Measurements from ENCODE around the gene TAF4.

TAF4 gene

DNA sequence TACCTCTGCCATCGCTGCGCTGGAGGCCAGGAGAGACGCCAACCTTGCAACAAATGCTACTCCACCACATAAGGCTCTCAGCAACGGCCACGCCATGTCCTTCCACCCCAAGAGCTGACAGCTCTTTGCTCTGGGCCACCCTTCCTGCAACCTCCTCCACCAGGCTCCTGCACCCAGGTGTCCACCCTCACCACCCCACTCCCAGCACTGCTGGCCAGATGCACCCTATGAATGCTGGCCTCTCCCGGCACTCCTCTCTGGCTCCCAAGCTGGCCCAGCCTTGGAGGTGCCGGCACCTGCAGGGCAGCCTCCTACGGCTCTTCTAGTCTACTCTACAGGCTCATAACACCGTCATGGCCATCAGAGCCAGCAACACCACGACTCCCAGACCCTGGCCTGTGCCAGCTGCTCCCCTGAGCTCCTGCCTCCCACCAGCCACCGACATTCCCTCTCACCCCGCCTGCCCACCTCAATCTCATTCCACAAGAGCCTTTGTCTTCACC, 11.2 kb downstream of the TAF4 start:
- DNase-seq (ENCODE audit: low read depth), result no peak
- H3K4me3 ChIP-seq (ENCODE audit: low read length), result no peak overlapping the region
- H3K27me3 ChIP-seq (replicated peaks; ENCODE audit: control insufficient read depth, insufficient read depth, low read length), result no peaks in the 10 kb centered on the region
- no peaks in the 10 kb centered on the region for H3K36me3 ChIP-seq (ENCODE audit: control insufficient read depth, insufficient read depth, low read length, severe bottlenecking)
- H3K4me1 ChIP-seq (ENCODE audit: control insufficient read depth, insufficient read depth, low read length), result no peaks in the 10 kb centered on the region
- no peak overlapping the region for H3K9ac ChIP-seq (ENCODE audit: low read length)
- H3K9me3 ChIP-seq (ENCODE audit: control insufficient read depth, low read length), result no peaks in the 10 kb centered on the region

DNA sequence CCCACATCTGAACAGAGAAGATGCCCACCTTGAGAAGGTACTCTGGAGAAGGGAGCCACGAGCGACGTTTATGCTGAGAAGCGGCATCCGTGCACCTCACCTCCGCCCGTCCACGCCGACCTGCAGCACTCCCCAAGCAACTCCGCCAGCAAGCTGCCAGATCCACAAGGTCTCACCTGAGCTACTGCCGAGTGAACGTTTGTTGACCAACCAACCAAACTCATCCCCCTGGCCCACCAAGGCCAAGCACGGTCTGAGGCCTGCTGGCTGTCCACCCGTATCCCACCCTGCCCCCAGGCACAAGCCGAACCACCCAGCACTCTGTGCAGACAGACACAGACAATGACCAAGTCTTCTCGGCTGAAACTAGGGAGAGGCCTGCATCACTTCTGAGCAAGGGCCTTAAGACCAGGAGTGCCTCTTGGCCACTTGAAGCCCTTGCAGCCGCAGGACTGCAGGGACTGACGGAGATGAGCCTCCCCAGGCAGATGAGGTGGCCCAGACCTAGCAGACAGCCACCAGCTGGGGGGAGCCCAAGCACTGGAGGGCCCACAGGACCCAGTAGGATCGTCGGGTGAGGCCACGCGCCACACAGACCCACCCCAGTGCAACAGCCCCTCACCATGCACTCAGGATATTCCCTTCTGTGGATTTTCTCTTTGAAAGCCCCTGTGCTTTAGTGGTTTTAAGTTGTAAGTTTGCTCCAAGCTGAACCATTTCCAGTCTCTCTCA, 12.1 kb downstream of the TAF4 start:
- no peaks in the 10 kb centered on the region for H3K9me3 ChIP-seq (ENCODE audit: control insufficient read depth, low read length)
- H3K9ac ChIP-seq (ENCODE audit: low read length), result no peak overlapping the region
- H3K4me3 ChIP-seq (ENCODE audit: low read length), result no peak overlapping the region
- H3K36me3 ChIP-seq (ENCODE audit: control insufficient read depth, insufficient read depth, low read length, severe bottlenecking), result no peaks in the 10 kb centered on the region
- no peak for DNase-seq (ENCODE audit: low read depth)
- no peaks in the 10 kb centered on the region for H3K27me3 ChIP-seq (replicated peaks; ENCODE audit: control insufficient read depth, insufficient read depth, low read length)
- no peaks in the 10 kb centered on the region for H3K4me1 ChIP-seq (ENCODE audit: control insufficient read depth, insufficient read depth, low read length)

DNA sequence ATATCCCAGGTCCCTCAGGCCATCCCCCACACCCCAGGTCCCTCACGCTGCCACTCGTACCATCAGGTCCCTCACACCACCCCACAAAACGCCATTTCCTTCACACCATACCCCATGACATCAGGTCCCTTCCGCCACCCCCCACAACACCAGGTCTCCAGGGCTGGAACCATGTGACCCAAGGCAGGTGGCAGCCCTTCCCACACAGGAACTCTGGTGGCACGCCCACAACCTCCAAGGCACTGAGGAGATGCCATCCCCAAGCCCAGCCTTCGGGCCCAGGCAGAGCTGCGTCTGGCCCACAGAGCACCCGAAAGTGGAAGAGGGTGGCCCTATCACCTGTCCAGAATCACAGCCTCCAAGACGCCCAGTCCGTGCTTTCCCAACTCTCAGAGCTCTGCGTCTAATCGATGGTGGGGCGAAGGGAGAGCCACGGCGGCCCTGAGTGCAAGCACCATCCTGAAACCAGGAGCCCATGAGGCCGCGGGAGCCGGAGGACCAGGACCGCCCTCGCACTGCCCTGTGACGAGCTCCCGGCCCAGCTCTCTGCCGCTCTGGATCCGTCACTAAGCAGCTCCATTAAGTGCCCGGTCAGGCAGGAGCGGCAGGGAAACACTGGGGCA, 12.7 kb downstream of the TAF4 start:
- no peak for DNase-seq (ENCODE audit: low read depth)
- H3K4me3 ChIP-seq (ENCODE audit: low read length), result no peak overlapping the region
- H3K36me3 ChIP-seq (ENCODE audit: control insufficient read depth, insufficient read depth, low read length, severe bottlenecking), result no peaks in the 10 kb centered on the region
- H3K9ac ChIP-seq (ENCODE audit: low read length), result no peak overlapping the region
- no peaks in the 10 kb centered on the region for H3K4me1 ChIP-seq (ENCODE audit: control insufficient read depth, insufficient read depth, low read length)
- no peaks in the 10 kb centered on the region for H3K27me3 ChIP-seq (replicated peaks; ENCODE audit: control insufficient read depth, insufficient read depth, low read length)
- no peaks in the 10 kb centered on the region for H3K9me3 ChIP-seq (ENCODE audit: control insufficient read depth, low read length)

DNA sequence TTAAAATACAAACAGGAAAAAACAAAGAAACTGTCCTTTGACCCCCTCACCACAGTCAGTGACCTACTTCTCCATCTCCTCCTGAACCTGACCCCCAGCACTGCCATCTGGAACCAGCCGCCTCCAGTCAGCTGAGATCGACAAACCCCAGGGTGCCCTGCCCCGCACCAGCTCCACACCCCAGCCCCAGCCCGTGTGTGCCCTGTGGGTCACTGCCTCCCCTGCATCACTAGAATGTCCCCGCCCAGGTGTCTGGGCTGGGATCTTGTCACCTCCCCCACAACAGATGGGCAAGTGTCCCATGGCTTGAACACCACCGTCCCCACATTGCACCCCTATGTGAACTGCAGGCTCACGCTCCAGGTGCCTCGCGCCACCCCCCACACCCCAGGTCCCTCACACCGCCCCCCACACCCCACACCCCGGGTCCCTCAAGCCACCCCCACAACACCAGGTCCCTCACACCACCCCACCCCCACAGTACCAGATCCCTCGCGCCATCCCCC, 13.3 kb downstream of the TAF4 start:
- Histone ChIP-seq H3K27me3 (replicated peaks; ENCODE audit: control insufficient read depth, insufficient read depth, low read length) (no peaks in the 10 kb centered on the region), H3K9me3 (ENCODE audit: control insufficient read depth, low read length) (no peaks in the 10 kb centered on the region), H3K36me3 (ENCODE audit: control insufficient read depth, insufficient read depth, low read length, severe bottlenecking) (no peaks in the 10 kb centered on the region), H3K4me3 (ENCODE audit: low read length) (no peak overlapping the region), H3K9ac (ENCODE audit: low read length) (no peak overlapping the region), H3K4me1 (ENCODE audit: control insufficient read depth, insufficient read depth, low read length) (no peaks in the 10 kb centered on the region)
- no peak for DNase-seq (ENCODE audit: low read depth)

DNA sequence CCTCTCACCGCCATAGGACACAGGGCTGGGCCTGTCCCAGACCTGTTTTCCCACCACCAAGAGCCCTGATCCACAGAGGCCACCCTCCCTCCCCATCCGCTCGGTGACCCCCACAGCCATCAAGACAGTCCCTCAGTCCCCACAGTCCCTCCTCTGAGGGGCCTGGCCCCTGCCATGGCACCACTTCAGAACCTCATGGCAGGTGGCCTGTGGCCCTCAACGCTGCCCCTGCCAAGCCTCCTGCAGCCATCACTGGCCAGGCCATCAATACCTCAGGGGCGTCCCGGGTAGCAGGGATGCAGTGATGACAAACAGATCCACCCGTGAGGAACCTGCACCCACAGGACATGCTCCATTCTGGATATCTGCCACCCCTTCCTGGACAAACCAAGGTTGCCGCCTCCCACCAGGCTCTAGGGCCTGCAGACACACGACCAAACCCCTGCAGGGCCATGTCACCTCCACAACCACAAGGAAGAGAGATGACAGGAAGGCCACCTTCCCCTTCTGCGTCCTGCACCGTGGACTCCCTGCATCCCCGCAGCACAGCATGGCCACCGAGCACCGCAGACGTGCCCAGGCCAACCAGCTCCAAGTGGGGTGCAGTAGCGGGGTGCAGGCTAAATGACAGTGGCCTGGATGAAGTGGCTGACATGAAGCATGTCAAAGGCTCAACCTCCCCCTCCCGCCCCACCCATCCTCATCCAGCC, 14.0 kb downstream of the TAF4 start:
- H3K9me3 ChIP-seq (ENCODE audit: control insufficient read depth, low read length), result no peaks in the 10 kb centered on the region
- no peak for DNase-seq (ENCODE audit: low read depth)

DNA sequence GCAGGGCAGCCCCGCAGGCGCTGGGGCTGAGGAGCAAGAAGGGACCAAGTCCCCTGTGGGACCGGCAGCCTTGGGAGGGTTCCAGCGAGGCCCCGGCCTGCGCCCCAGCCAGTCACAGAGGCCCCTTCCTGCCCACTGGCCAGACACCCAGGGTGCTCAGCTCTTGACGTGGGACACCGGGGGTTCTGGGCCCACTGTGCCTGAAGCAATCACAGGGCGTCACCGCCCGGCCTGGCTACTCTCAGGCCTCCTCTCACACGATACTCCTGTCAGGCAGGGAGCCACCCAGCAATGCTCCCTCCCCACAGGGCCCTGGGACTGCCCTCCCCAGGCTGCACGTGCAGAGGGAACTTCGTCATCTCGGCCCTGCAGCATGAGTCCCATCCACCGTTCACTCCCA, 14.5 kb downstream of the TAF4 start:
- no peak for DNase-seq (ENCODE audit: low read depth)
- H3K4me1 ChIP-seq (ENCODE audit: control insufficient read depth, insufficient read depth, low read length), result no peaks in the 10 kb centered on the region

More for the DNA sequence above, 14.0 kb downstream of the TAF4 start:
- H3K9ac ChIP-seq (ENCODE audit: low read length), result no peak overlapping the region
- H3K36me3 ChIP-seq (ENCODE audit: control insufficient read depth, insufficient read depth, low read length, severe bottlenecking), result no peaks in the 10 kb centered on the region
- H3K4me3 ChIP-seq (ENCODE audit: low read length), result no peak overlapping the region
- H3K4me1 ChIP-seq (ENCODE audit: control insufficient read depth, insufficient read depth, low read length), result no peaks in the 10 kb centered on the region
- no peaks in the 10 kb centered on the region for H3K27me3 ChIP-seq (replicated peaks; ENCODE audit: control insufficient read depth, insufficient read depth, low read length)

DNA sequence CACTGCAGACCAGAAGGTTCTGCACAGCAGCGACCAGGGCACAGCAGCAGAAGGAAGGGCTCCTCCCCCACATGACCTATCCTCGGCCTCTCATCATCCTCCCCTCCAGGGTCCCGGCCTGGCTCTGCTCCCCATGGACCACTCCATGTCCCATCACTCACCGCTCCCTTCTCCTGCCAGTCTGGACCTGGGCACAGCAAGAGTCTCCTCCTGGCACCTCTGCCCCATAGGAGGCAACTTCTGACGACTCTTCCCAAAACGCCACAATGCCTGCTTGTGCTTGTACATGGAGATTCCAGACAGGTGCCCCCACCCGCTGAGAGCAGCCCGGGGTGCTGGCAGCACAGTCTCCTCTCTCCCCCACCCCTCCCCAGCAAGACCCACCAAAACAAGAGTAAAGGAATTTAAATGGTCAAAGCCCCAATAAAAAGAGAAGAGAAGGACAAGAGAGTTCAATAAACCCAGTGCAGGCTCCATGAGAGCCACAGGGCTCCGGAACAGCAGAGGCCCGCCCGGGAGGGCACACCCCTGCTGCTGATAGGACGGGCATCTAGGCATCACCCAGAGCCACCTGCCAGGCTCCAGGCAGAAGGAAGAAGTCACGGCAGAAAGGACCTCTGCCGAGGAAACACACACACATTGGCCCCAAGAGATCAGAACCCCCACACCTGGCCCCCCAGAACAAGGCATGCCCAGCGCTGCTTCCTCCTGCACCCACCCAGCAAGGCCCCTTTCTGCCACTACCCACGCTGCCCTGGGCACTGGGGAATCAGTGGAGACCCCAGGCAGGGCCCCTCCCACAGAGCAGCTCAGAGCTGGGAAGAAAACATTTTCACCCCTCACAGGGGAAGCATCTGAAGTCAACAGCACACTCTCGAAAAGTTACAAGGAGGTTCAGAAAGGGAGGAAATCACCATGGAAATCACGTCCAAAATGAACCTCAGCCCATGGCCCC, 15.2 kb downstream of the TAF4 start:
- H3K9me3 ChIP-seq (ENCODE audit: control insufficient read depth, low read length), result no peaks in the 10 kb centered on the region
- no peak overlapping the region for H3K4me3 ChIP-seq (ENCODE audit: low read length)
- H3K4me1 ChIP-seq (ENCODE audit: control insufficient read depth, insufficient read depth, low read length), result peaks cover under 1% of the 10 kb centered on the region
- H3K27me3 ChIP-seq (replicated peaks; ENCODE audit: control insufficient read depth, insufficient read depth, low read length), result no peaks in the 10 kb centered on the region
- no peaks in the 10 kb centered on the region for H3K36me3 ChIP-seq (ENCODE audit: control insufficient read depth, insufficient read depth, low read length, severe bottlenecking)
- no peak for DNase-seq (ENCODE audit: low read depth)
- no peak overlapping the region for H3K9ac ChIP-seq (ENCODE audit: low read length)

More for the DNA sequence above, 14.5 kb downstream of the TAF4 start:
- H3K9me3 ChIP-seq (ENCODE audit: control insufficient read depth, low read length), result no peaks in the 10 kb centered on the region
- H3K36me3 ChIP-seq (ENCODE audit: control insufficient read depth, insufficient read depth, low read length, severe bottlenecking), result no peaks in the 10 kb centered on the region
- H3K9ac ChIP-seq (ENCODE audit: low read length), result no peak overlapping the region
- no peaks in the 10 kb centered on the region for H3K27me3 ChIP-seq (replicated peaks; ENCODE audit: control insufficient read depth, insufficient read depth, low read length)
- H3K4me3 ChIP-seq (ENCODE audit: low read length), result no peak overlapping the region

DNA sequence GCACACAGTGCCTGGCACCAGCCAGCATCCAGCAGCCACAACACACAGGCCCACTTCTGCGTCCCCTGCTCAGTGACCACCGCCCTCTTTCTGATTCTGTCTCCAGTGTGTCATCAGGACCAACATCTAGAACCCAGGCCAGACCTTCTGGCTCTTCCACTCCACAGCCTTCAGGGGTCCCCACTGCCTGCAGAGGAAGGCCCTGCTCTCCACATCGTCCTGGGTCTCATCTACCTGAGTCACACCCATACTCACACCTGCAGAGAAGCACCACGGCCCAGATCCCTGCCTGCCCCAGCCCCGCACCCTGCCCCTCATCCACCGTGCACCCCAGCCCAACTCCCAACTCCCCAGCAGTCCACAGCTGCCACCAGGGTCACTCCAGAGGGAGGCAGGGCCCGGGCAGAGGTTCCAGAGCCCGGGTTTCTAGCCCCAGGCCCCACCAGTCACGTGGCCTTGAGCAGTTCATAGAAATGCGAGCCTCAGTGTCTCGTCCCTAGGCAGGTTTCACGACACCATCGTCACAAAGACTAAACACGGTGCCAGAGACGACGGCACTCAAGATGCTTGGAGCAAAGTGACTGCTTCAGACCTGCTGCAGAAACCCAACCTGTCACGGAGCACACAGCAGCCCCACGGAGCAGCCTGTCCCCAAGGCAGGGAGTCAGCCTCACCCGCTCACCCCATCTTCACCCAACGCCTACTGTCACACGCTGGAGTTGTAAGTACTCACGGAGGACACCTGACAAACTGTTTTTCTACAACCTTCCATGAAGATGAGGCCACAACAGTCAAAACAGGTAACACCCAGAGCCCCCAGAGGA, 16.1 kb downstream of the TAF4 start:
- H3K9ac ChIP-seq (ENCODE audit: low read length), result no peak overlapping the region
- H3K36me3 ChIP-seq (ENCODE audit: control insufficient read depth, insufficient read depth, low read length, severe bottlenecking), result no peaks in the 10 kb centered on the region
- DNase-seq (ENCODE audit: low read depth), result no peak
- H3K27me3 ChIP-seq (replicated peaks; ENCODE audit: control insufficient read depth, insufficient read depth, low read length), result no peaks in the 10 kb centered on the region
- no peaks in the 10 kb centered on the region for H3K9me3 ChIP-seq (ENCODE audit: control insufficient read depth, low read length)
- H3K4me1 ChIP-seq (ENCODE audit: control insufficient read depth, insufficient read depth, low read length), result peaks cover 4% of the 10 kb centered on the region
- no peak overlapping the region for H3K4me3 ChIP-seq (ENCODE audit: low read length)

DNA sequence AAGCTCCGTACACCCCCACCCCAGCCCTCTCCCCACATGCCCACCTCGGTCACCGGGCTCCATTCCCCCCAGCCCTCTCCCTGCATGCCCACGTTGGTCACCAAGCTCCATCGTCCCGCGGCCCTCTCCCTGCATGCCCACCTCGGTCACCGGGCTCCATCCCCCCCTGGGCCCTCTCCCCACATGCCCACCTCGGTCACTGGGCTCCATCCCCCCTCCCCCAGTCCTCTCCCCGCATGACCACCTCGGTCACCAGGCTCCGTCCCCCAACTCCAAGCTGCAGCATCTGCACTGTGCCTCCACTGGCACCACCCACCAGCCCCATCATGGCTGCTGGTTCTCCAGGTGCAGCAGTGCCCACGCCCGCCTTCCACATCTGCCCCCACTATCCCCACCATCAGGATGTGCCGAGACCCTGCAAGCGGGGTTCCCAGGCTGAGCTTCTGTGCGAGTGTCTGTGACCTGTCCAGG, 16.8 kb downstream of the TAF4 start:
- no peak overlapping the region for H3K9ac ChIP-seq (ENCODE audit: low read length)
- no peak for DNase-seq (ENCODE audit: low read depth)
- H3K4me3 ChIP-seq (ENCODE audit: low read length), result no peak overlapping the region
- H3K9me3 ChIP-seq (ENCODE audit: control insufficient read depth, low read length), result no peaks in the 10 kb centered on the region
- H3K27me3 ChIP-seq (replicated peaks; ENCODE audit: control insufficient read depth, insufficient read depth, low read length), result no peaks in the 10 kb centered on the region
- no peaks in the 10 kb centered on the region for H3K36me3 ChIP-seq (ENCODE audit: control insufficient read depth, insufficient read depth, low read length, severe bottlenecking)
- peaks cover 4% of the 10 kb centered on the region for H3K4me1 ChIP-seq (ENCODE audit: control insufficient read depth, insufficient read depth, low read length)

DNA sequence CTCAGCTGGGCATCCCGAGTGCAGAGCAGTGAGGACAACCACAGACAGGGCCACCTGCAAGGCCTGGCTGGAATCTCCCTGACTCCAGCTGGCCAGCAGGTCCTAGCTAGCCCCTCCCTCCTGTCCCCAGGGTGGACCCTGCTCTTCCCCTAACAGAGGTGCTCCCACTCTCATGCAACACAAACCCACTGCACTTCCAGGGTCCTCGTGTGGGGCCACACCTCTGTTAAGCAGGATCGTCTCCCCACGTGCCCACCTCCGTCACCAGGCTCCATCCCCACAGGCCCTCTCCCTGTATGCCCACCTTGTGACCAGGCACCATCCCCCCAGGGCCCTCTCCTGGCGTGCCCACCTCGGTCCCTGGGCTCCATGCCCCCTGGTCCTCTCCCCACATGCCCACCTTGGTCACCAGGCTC, 17.3 kb downstream of the TAF4 start:
- Histone ChIP-seq H3K4me3 (ENCODE audit: low read length) (no peak overlapping the region), H3K27me3 (replicated peaks; ENCODE audit: control insufficient read depth, insufficient read depth, low read length) (no peaks in the 10 kb centered on the region), H3K4me1 (ENCODE audit: control insufficient read depth, insufficient read depth, low read length) (peaks cover 4% of the 10 kb centered on the region), H3K36me3 (ENCODE audit: control insufficient read depth, insufficient read depth, low read length, severe bottlenecking) (no peaks in the 10 kb centered on the region), H3K9me3 (ENCODE audit: control insufficient read depth, low read length) (no peaks in the 10 kb centered on the region), H3K9ac (ENCODE audit: low read length) (no peak overlapping the region)
- DNase-seq (ENCODE audit: low read depth), result no peak
